HG03139 (cell line): ENCODE results near the gene NSUN6.

Source experiments
- ATAC-seq: cut with Tn5 transposase; IDR thresholded peaks from one replicate; pipeline ENCODE4 v1.9.1; 2021; ENCODE audit not compliant: unreplicated experiment

The NSUN6 gene

GRCh38 chr10:18505456-18506118 is 145.8 kb downstream of the NSUN6 start:
- no peak for ATAC-seq

- no peak for ATAC-seq
Measured at GRCh38 chr10:18504161-18504560, 147.2 kb downstream of the NSUN6 start.

GRCh38 chr10:18501629-18502028 is 149.8 kb downstream of the NSUN6 start:
- no peak for ATAC-seq

GRCh38 chr10:18501198-18501597 is 150.2 kb downstream of the NSUN6 start:
- peak; percentile 75 for ATAC-seq

GRCh38 chr10:18500576-18500975 is 150.8 kb downstream of the NSUN6 start:
- ATAC-seq = no peak

GRCh38 chr10:18498998-18499397 is 152.4 kb downstream of the NSUN6 start:
- ATAC-seq = no peak

- ATAC-seq = no peak
Measured at GRCh38 chr10:18497806-18498369, 153.5 kb downstream of the NSUN6 start.
